ENCODE measurements around the gene UBE2O. TPM values are rescaled to one million over a fixed set of nuclear protein-coding genes. Genes with fewer than 3 reads are reported as not detected.
A peak's percentile ranks its signal among the peaks of the same experiment; 100 is the strongest.

UBE2O gene
- total and polyA plus RNA-seq, 2 experiments from 2014 or later, result 28.5 to 62.6 TPM

DNA sequence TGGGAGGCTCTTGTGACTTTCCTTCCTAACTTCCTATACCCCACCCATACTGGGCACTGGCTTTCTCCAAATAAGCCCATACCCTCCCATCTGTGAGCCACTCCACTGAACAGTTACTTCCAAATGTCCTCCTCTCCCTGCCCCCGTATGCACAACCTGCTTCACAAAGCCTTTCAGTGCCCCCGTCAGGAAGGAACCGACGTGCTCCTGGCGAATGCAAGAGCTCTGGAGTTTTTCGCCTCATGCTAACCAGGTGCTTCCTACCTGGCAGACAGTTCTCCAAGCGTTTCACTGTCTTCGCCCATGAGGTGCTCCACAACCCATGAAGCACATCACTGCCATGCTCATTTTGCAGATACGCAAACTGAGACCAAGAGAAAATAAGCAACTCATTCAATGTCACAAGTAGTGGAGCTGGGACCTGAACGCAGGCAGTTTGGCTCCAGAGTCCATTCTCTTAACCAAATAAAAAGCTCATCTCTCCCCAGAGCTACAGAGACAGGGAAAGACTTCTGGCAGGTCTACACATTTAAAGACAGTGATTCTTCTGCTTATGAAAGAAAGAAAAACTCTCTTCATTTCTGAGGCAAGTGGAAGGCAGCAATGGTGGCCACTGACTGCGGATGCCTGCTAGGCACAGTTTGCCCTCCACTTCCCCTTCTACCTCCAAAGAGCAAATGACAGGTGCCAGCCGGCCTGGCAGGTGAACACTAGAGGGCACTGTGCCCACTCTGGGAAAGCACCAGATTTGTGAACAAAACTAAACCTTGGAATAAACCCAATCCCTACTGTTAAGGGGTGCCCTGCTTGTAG lies 44.7 kb downstream of the UBE2O start:
- DNase-seq (ENCODE audit: low read depth in 1 of 2, low spot score in 1 of 2), result peak; percentile 55 to 73
- TF ChIP-seq, protein P1, sequence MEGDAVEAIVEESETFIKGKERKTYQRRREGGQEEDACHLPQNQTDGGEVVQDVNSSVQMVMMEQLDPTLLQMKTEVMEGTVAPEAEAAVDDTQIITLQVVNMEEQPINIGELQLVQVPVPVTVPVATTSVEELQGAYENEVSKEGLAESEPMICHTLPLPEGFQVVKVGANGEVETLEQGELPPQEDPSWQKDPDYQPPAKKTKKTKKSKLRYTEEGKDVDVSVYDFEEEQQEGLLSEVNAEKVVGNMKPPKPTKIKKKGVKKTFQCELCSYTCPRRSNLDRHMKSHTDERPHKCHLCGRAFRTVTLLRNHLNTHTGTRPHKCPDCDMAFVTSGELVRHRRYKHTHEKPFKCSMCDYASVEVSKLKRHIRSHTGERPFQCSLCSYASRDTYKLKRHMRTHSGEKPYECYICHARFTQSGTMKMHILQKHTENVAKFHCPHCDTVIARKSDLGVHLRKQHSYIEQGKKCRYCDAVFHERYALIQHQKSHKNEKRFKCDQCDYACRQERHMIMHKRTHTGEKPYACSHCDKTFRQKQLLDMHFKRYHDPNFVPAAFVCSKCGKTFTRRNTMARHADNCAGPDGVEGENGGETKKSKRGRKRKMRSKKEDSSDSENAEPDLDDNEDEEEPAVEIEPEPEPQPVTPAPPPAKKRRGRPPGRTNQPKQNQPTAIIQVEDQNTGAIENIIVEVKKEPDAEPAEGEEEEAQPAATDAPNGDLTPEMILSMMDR (IDR thresholded peaks at IDR 0.05; ENCODE audit: low read depth, low read length), result peak; percentile 82

DNA sequence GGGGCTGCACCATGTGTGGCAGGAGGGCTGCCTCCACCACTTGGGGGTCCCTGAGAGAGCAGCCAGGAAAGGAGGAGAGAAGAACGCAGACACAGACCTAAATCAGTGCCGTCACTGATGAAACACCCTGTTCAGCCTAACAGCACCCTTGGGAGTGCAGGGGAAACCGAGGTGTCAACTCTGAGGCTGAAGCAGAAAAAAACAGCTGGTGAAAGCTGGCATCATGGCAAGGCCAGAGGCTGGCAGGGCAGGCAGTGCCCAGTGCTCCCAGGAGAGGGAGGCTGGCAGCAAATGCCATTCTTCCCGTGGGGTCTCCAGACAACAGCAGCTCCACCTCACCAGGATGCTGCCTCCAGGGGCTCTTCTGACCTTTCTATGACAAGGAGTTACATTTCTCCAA lies 45.4 kb downstream of the UBE2O start:
- peaks cover 26% of the 10 kb centered on the region for H3K4me1 ChIP-seq (ENCODE audit: low read depth)
- H3K36me3 ChIP-seq, result peaks cover 3% of the 10 kb centered on the region
- DNase-seq (ENCODE audit: low read depth in 1 of 2, low spot score in 1 of 2), result no peak
- TF ChIP-seq, protein P1 (IDR thresholded peaks at IDR 0.05; ENCODE audit: low read depth, low read length), result no peak
- H3K9me3 ChIP-seq (ENCODE audit: low read depth), result no peaks in the 10 kb centered on the region
- no peak overlapping the region for H3K27ac ChIP-seq
- H3K27me3 ChIP-seq, result no peaks in the 10 kb centered on the region
- no peak overlapping the region for H3K4me3 ChIP-seq

More for the DNA sequence above, 44.7 kb downstream of the UBE2O start:
- Histone ChIP-seq H3K4me1 (ENCODE audit: low read depth) (peaks cover 26% of the 10 kb centered on the region), H3K36me3 (peaks cover 3% of the 10 kb centered on the region), H3K9me3 (ENCODE audit: low read depth) (no peaks in the 10 kb centered on the region), H3K27me3 (no peaks in the 10 kb centered on the region), H3K4me3 (no peak overlapping the region), H3K27ac (no peak overlapping the region)

DNA sequence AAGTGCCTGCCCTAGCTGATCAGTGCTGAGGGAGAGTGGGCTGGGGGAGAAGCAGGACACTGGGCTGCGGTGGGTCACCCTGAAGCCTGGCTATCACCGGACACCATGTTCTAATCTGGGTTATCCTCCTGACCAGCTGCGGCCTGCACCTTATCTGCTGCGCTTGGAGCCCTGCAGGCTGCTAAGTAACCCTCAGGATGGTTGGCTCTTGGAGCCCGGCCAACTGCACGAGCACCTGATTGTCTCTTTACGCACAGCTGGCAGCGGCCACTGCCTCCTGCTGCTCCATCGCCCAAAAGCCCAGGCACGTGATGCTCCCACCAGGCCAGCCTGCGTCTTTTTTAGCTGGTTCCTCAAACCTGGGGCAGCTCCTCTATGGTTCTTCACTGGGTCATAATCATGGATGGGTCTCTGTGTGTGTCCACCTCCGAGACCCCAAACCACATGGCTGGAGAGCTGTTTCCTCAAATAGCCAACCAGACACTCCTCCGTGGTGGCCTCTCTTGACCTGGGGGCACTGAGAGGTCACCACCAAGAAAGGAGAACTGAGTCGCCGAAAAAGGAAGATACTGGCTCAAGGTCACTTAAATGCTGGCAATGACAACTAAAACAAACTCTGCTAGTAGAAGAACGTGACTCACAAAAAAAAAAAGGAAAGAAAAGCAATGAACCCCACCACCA lies 46.8 kb downstream of the UBE2O start:
- TF ChIP-seq, protein P1 (IDR thresholded peaks at IDR 0.05; ENCODE audit: low read depth, low read length), result no peak
- H3K36me3 ChIP-seq, result peaks cover 8% of the 10 kb centered on the region
- H3K4me3 ChIP-seq, result no peak overlapping the region
- H3K27me3 ChIP-seq, result no peaks in the 10 kb centered on the region
- peak overlapping the region; percentile 65 for H3K27ac ChIP-seq
- peak in 1 of 2 donors; percentile 61 for DNase-seq (ENCODE audit: low read depth in 1 of 2, low spot score in 1 of 2)
- H3K4me1 ChIP-seq (ENCODE audit: low read depth), result peaks cover 31% of the 10 kb centered on the region
- H3K9me3 ChIP-seq (ENCODE audit: low read depth), result no peaks in the 10 kb centered on the region

DNA sequence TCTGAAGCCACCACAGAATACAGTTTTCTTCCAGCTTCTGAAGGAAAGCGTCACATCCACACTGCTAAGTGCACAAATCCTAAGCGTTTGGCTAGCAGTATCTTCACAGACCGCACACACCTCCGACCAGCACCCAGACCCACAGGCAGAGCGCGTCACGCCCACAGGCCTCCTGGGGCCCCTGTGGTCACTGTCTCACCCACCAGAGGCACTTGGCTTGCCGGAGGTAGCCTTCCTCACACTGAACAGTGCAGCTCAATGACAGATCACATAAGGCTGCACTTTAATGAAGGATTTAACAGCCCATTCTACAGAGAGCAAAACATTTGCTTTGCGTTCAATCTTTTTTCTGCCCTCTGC lies 47.4 kb downstream of the UBE2O start:
- H3K36me3 ChIP-seq, result peaks cover 14% of the 10 kb centered on the region
- TF ChIP-seq, protein P1 (IDR thresholded peaks at IDR 0.05; ENCODE audit: low read depth, low read length), result no peak
- no peak for DNase-seq (ENCODE audit: low read depth in 1 of 2, low spot score in 1 of 2)
- H3K4me1 ChIP-seq (ENCODE audit: low read depth), result peaks cover 27% of the 10 kb centered on the region
- H3K9me3 ChIP-seq (ENCODE audit: low read depth), result no peaks in the 10 kb centered on the region
- H3K27me3 ChIP-seq, result no peaks in the 10 kb centered on the region
- peak overlapping the region; percentile 65 for H3K27ac ChIP-seq
- H3K4me3 ChIP-seq, result no peak overlapping the region

DNA sequence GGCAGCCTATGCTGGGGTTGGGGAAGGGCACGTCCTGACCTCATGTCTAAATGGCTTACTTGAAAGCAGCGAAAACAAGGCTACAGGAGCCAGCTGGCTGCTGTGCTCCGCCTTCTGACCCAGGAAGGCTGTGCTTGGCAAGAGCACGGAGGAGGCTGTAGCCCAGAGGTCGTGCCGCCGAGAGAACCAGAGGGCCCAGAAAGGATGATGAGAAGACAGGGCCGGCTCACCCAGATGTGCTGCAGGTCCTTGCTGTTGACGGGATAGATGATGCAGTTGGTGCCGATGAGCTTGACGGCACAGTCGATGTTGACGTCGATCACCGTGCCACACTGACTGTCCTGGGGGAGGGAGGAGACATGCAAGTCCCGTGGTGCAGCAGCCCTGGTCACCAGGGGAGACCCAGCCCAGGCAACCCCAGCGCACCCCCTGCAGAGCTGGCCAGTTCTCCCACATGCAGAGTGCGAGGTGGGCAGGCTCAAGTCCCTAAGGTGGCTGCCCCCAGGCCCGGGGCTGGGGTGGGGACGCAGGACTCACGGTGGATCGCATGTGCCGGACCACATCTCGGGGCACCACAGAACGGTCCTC lies 47.9 kb downstream of the UBE2O start:
- Histone ChIP-seq H3K4me3 (no peak overlapping the region), H3K27ac (peak overlapping the region; percentile 65), H3K36me3 (peaks cover 19% of the 10 kb centered on the region), H3K9me3 (ENCODE audit: low read depth) (no peaks in the 10 kb centered on the region), H3K4me1 (ENCODE audit: low read depth) (peaks cover 26% of the 10 kb centered on the region), H3K27me3 (no peaks in the 10 kb centered on the region)
- DNase-seq (ENCODE audit: low read depth in 1 of 2, low spot score in 1 of 2), result no peak
- TF ChIP-seq, protein P1 (IDR thresholded peaks at IDR 0.05; ENCODE audit: low read depth, low read length), result no peak
